Mammary epithelial cell (primary cell): ENCODE results near the gene BLVRB.

Experiments used
- CTCF ChIP-seq, 2 donors: IDR thresholded peaks in 1 of 2; conservative IDR thresholded peaks in 1 of 2; 2 replicates each; pipeline ENCODE4 v1.5.1; 2011 to 2012; ENCODE audit warnings: inconsistent platforms in 2 of 2, low read length in 2 of 2, mild to moderate bottlenecking in 2 of 2, control low read depth in 1 of 2, low read depth in 1 of 2; ENCODE audit not compliant: insufficient read depth in 1 of 2; ENCODE audit errors: extremely low read depth in 1 of 2
- EZH2 ChIP-seq: IDR thresholded peaks from 2 replicates; pipeline ENCODE4 v1.6.1; 2012; ENCODE audit warnings: low read length, inconsistent platforms, borderline replicate concordance

- TF ChIP-seq EZH2 (no peak), CTCF (conservative IDR thresholded peaks at IDR 0.05 in 1 of 2, IDR thresholded peaks at IDR 0.05 in 1 of 2; ENCODE audit: extremely low read depth in 1 of 2, insufficient read depth in 1 of 2, low read depth in 1 of 2, low read length in 2 of 2) (peak; percentile 83 to 89)
These were observed 1.2 kb downstream of the BLVRB start for GRCh38 chr19:40464059-40465024.
